IMR-90 (cell line): Measurements from ENCODE around the gene ARMH3. TPM values are rescaled to one million over a fixed set of nuclear protein-coding genes. Genes with fewer than 3 reads are reported as not detected.

Experiments
- ATAC-seq: fragments of 200-7000 bp; cut with Tn5 transposase; 2 replicates; pipeline ENCODE4 v1.9.1; 2020; ENCODE audit warnings: low read depth, mild to moderate bottlenecking, moderate library complexity
- BruUV-seq: library from RNA; stranded (reverse); fragments of 400-500 nt; replicated peaks from 2 replicates; lab custom pipeline; 2021; lab: Mats Ljungman, UMichigan
- CTCF ChIA-PET: fragments of 300-600 bp; formaldehyde crosslinking; extraction: SDS; loops from one replicate; lab custom pipeline; 2021; ENCODE audit warnings: antibody characterized with exemption; lab: Yijun Ruan, JAX
- POLR2A ChIA-PET: fragments of 300-600 bp; sonication (Branson Sonifier 250); formaldehyde crosslinking; loops from one replicate; lab custom pipeline; 2022; ENCODE audit warnings: antibody characterized with exemption; ENCODE audit not compliant: unreplicated experiment; lab: Charles Lee
- DNase-seq: peaks from one replicate; pipeline ENCODE4 v3.0.0; 2013
- H2AFZ ChIP-seq: replicated peaks from 2 replicates; pipeline ENCODE3; 2013; ENCODE audit warnings: low read length, mild to moderate bottlenecking; ENCODE audit not compliant: poor library complexity
- H2AK5ac ChIP-seq: 2 replicates; pipeline ENCODE4 v1.6.1; 2013; ENCODE audit warnings: low read depth, low read length, inconsistent platforms
- H2AK9ac ChIP-seq: replicated peaks from 2 replicates; pipeline ENCODE3; 2013; ENCODE audit warnings: mild to moderate bottlenecking, low read depth, low read length, moderate library complexity; ENCODE audit not compliant: poor library complexity
- H2BK120ac ChIP-seq: 2 replicates; pipeline ENCODE4 v1.6.1; 2013; ENCODE audit warnings: low read depth, low read length, inconsistent platforms
- H2BK15ac ChIP-seq: 3 replicates; pipeline ENCODE4 v1.6.1; 2013; ENCODE audit warnings: low read depth, low read length, inconsistent platforms
- H2BK20ac ChIP-seq: 2 replicates; pipeline ENCODE4 v1.6.1; 2013; ENCODE audit warnings: low read depth, mild to moderate bottlenecking, inconsistent platforms, low read length, moderate library complexity
- H2BK5ac ChIP-seq: 2 replicates; pipeline ENCODE4 v1.6.1; 2013; ENCODE audit warnings: mild to moderate bottlenecking, low read depth, low read length, inconsistent platforms; ENCODE audit not compliant: poor library complexity, severe bottlenecking
- H3K14ac ChIP-seq: replicated peaks from 2 replicates; pipeline ENCODE4 v1.6.1; 2013; ENCODE audit warnings: low read depth, low read length, inconsistent platforms
- H3K18ac ChIP-seq: 2 replicates; pipeline ENCODE4 v1.6.1; 2013; ENCODE audit warnings: low read depth, low read length, control low read depth
- H3K23ac ChIP-seq: 2 replicates; pipeline ENCODE4 v1.6.1; 2013; ENCODE audit warnings: low read depth, low read length, inconsistent platforms
- H3K27ac ChIP-seq: 2 replicates; pipeline ENCODE4 v1.5.1; 2013; ENCODE audit warnings: mild to moderate bottlenecking, control low read depth, low read length; ENCODE audit not compliant: insufficient read depth
- H3K27me3 ChIP-seq: 2 replicates; pipeline ENCODE4 v1.6.1; 2013; ENCODE audit warnings: low read length; ENCODE audit not compliant: control insufficient read depth, insufficient read depth
- H3K36me3 ChIP-seq: 2 replicates; pipeline ENCODE4 v1.6.1; 2013; ENCODE audit warnings: low read length, mixed read lengths; ENCODE audit not compliant: control insufficient read depth, insufficient read depth
- H3K4ac ChIP-seq: 2 replicates; pipeline ENCODE4 v1.6.1; 2013; ENCODE audit warnings: low read depth, low read length, inconsistent platforms
- H3K4me1 ChIP-seq: 2 replicates; pipeline ENCODE4 v1.6.1; 2013; ENCODE audit warnings: low read length, mixed read lengths; ENCODE audit not compliant: control insufficient read depth, insufficient read depth
- H3K4me2 ChIP-seq: 2 replicates; pipeline ENCODE4 v1.6.1; 2013; ENCODE audit warnings: low read depth, mild to moderate bottlenecking, control low read depth, low read length, moderate library complexity
- H3K4me3 ChIP-seq: 2 replicates; pipeline ENCODE4 v1.5.1; 2013; ENCODE audit warnings: low read depth, mild to moderate bottlenecking, control low read depth, low read length, moderate library complexity; ENCODE audit not compliant: insufficient read depth
- H3K56ac ChIP-seq: 2 replicates; pipeline ENCODE4 v1.6.1; 2013; ENCODE audit warnings: low read length, inconsistent platforms; ENCODE audit not compliant: insufficient read depth; ENCODE audit errors: extremely low read depth
- H3K79me1 ChIP-seq, 2 experiments: 2 replicates each; pipeline ENCODE4 v1.6.1; 2013; ENCODE audit warnings: low read length in 2 of 2, inconsistent platforms in 1 of 2, low read depth in 1 of 2
- H3K9ac ChIP-seq: 2 replicates; pipeline ENCODE4 v1.6.1; 2013; ENCODE audit warnings: low read depth, low read length, control low read depth
- H3K9me1 ChIP-seq: 2 replicates; pipeline ENCODE4 v1.6.1; 2013; ENCODE audit warnings: low read length, inconsistent platforms; ENCODE audit not compliant: insufficient read depth
- H3K9me3 ChIP-seq: 2 replicates; pipeline ENCODE4 v1.6.1; 2013; ENCODE audit warnings: low read length; ENCODE audit not compliant: control insufficient read depth, insufficient read depth
- H4K20me1 ChIP-seq: 2 replicates; pipeline ENCODE4 v1.6.1; 2013; ENCODE audit warnings: low read length, inconsistent platforms; ENCODE audit not compliant: insufficient read depth
- H4K5ac ChIP-seq: 2 replicates; pipeline ENCODE4 v1.6.1; 2013; ENCODE audit warnings: mild to moderate bottlenecking, low read depth, low read length, control low read depth
- H4K8ac ChIP-seq, 2 experiments: 2 replicates each; pipeline ENCODE4 v1.6.1; 2013; ENCODE audit warnings: low read depth in 2 of 2, low read length in 2 of 2, control low read depth in 1 of 2, inconsistent platforms in 1 of 2
- H4K91ac ChIP-seq: 2 replicates; pipeline ENCODE4 v1.6.1; 2013; ENCODE audit warnings: low read depth, low read length, inconsistent platforms; ENCODE audit not compliant: insufficient read depth
- BHLHE40 ChIP-seq: fragments of 150-350 bp; IDR thresholded peaks from 2 replicates; pipeline ENCODE4 v1.6.1; 2016; ENCODE audit warnings: mild to moderate bottlenecking, low read depth, low read length
- CEBPB ChIP-seq: IDR thresholded peaks from 2 replicates; pipeline ENCODE4 v1.6.1; 2012; ENCODE audit warnings: low read depth, low read length, improper control_type of control experiment
- CHD1 ChIP-seq: IDR thresholded peaks from 2 replicates; pipeline ENCODE4 v1.6.1; 2012; ENCODE audit warnings: low read depth, low read length, improper control_type of control experiment
- FOS ChIP-seq: fragments of 150-350 bp; IDR thresholded peaks from 2 replicates; pipeline ENCODE4 v1.6.1; 2016; ENCODE audit warnings: low read depth, low read length
- MAFK ChIP-seq: IDR thresholded peaks from 2 replicates; pipeline ENCODE4 v1.6.1; 2012; ENCODE audit warnings: low read depth, low read length, improper control_type of control experiment
- MXI1 ChIP-seq: IDR thresholded peaks from 2 replicates; pipeline ENCODE4 v1.6.1; 2012; ENCODE audit warnings: low read depth, mild to moderate bottlenecking, low read length, moderate library complexity, borderline replicate concordance
- NFE2L2 ChIP-seq: fragments of 150-350 bp; IDR thresholded peaks from 2 replicates; pipeline ENCODE4 v1.6.1; 2016; ENCODE audit warnings: low read depth, mild to moderate bottlenecking, low read length
- POLR2A ChIP-seq: IDR thresholded peaks from 2 replicates; pipeline ENCODE4 v1.6.1; 2012; ENCODE audit warnings: mild to moderate bottlenecking, low read depth, low read length
- RAD21 ChIP-seq: IDR thresholded peaks from 2 replicates; pipeline ENCODE4 v1.6.1; 2012; ENCODE audit warnings: low read length, improper control_type of control experiment
- RCOR1 ChIP-seq: IDR thresholded peaks from 2 replicates; pipeline ENCODE4 v1.6.1; 2012; ENCODE audit warnings: mild to moderate bottlenecking, low read length, improper control_type of control experiment; ENCODE audit not compliant: insufficient replicate concordance
- RFX5 ChIP-seq: IDR thresholded peaks from 2 replicates; pipeline ENCODE4 v1.8.0; 2012; ENCODE audit warnings: low read depth, mild to moderate bottlenecking, low read length, moderate library complexity
- SMC3 ChIP-seq: fragments of 150-350 bp; IDR thresholded peaks from 2 replicates; pipeline ENCODE4 v1.6.1; 2016; ENCODE audit warnings: low read depth, mild to moderate bottlenecking, antibody characterized with exemption, low read length, moderate library complexity
- WGBS, 2 experiments: methylation state at CpG; one replicate each; pipeline versions ENCODE4 v1.1.5 to v1.1.7; 2013; ENCODE audit warnings: missing lambda C conversion rate in 2 of 2; ENCODE audit not compliant: insufficient read length in 1 of 2; ENCODE audit errors: extremely low coverage in 2 of 2; 5-methylcytosine and 5-hydroxymethylcytosine counted together
- dilution Hi-C: fragments of 300-500 bp; cut with HindIII; formaldehyde crosslinking; loops from one replicate; pipeline ENCODE4 v1.14.3; 2018; ENCODE audit warnings: low sequenced_read_pairs; ENCODE audit not compliant: unreplicated experiment
- in situ Hi-C: fragments of 300-500 bp; cut with MboI; formaldehyde crosslinking; loops from 3 replicates; pipeline ENCODE4 v1.14.3; 2019; ENCODE audit warnings: low sequenced_read_pairs, inconsistent platforms, mixed read lengths
- intact Hi-C: fragments of 100-400 bp; cut with micrococcal nuclease; formaldehyde crosslinking; loops from 2 replicates; pipeline ENCODE4 v1.10.0; 2022
- polyA plus RNA-seq, 3 experiments: library from polyadenylated mRNA; depleted of rRNA; stranded (reverse); fragments of >200 nt; gene quantifications; 2 replicates each; pipeline ENCODE4 v1.2.3, GENCODE V29; 2012; ENCODE audit warnings: low replicate concordance in 1 of 3
- total RNA-seq: library from RNA; depleted of rRNA; stranded (reverse); fragments of >200 nt; gene quantifications from 2 replicates; pipeline ENCODE4 v1.2.3, GENCODE V29; 2012
- TF ChIP-seq, protein P1 (sequence below): conservative IDR thresholded peaks from 2 replicates; pipeline ENCODE4 v1.5.1; 2012; ENCODE audit warnings: mild to moderate bottlenecking, low read depth, low read length, improper control_type of control experiment
- TF ChIP-seq, protein P2 (sequence below): fragments of 150-350 bp; IDR thresholded peaks from 2 replicates; pipeline ENCODE4 v1.6.1; 2016; ENCODE audit warnings: low read depth, mild to moderate bottlenecking, low read length, moderate library complexity, borderline replicate concordance
- TF ChIP-seq, protein P3 (sequence below): fragments of 150-350 bp; IDR thresholded peaks from 2 replicates; pipeline ENCODE4 v1.6.1; 2017; ENCODE audit warnings: mild to moderate bottlenecking, antibody characterized with exemption, low read length, low read depth

The ARMH3 gene
- total and polyA plus RNA-seq, 2 of the 4 experiments (the other 2 are of a cell fraction), result 12.1 to 13.1 TPM

DNA sequence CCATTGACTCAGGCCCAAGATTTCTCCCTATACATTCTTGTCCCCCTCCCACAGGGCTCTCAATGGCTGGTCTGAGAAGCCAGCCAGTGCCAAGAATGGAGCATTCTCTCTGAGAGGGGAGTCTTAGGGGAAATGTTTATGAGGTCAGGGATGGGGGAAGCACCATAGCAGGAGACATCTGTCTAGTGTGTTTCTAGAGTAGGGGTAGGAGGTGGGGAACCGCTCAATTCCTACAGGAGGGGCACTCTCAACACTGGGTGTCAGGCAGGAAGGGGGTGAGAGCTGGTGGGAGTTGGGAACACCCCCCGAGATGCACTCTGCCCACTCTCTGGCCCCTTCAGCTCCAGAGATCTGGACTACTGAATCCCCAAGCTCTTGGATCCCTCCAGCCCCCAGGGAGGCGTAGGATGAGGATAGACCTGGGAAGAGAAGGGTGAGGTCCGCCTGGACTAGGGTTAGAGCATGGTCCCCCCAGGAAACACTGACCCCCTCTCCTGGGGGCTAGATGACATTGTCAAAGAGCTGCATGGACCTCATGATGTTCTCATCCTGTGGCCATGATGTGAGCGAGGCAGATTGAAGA is 229.0 kb downstream of the ARMH3 start:
- no peak overlapping the region for H3K56ac ChIP-seq
- peaks cover 26% of the 10 kb centered on the region for H3K9me1 ChIP-seq
- WGBS, 2 experiments, result no CpG with 5 or more reads among the region's 5 CpGs
- no peaks in the 10 kb centered on the region; the same call in 1 of the 2 replicates for H3K36me3 ChIP-seq
- peaks cover 6% of the 10 kb centered on the region for H3K4me1 ChIP-seq
- ATAC-seq (no peak), DNase-seq (no peak)
- H2AK5ac ChIP-seq, result no peak overlapping the region
- H3K4me3 ChIP-seq, result no peak overlapping the region
- H2BK5ac ChIP-seq, result no peak overlapping the region
- no peak overlapping the region for H3K14ac ChIP-seq
- ChIA-PET CTCF (no interaction called here), POLR2A (no interaction called here)
- H4K5ac ChIP-seq, result no peak overlapping the region
- H4K8ac ChIP-seq, result no peak overlapping the region
- in situ Hi-C loops, result no loop called here
- no peak for TF ChIP-seq RCOR1
- TF ChIP-seq CEBPB, result no peak
- TF ChIP-seq FOS, result no peak
- no peak for TF ChIP-seq BHLHE40
- TF ChIP-seq MXI1, result no peak
- no peak for TF ChIP-seq MAFK
- TF ChIP-seq POLR2A, result no peak
- no peak for TF ChIP-seq NFE2L2
- TF ChIP-seq SMC3, result no peak
- TF ChIP-seq, protein P1, sequence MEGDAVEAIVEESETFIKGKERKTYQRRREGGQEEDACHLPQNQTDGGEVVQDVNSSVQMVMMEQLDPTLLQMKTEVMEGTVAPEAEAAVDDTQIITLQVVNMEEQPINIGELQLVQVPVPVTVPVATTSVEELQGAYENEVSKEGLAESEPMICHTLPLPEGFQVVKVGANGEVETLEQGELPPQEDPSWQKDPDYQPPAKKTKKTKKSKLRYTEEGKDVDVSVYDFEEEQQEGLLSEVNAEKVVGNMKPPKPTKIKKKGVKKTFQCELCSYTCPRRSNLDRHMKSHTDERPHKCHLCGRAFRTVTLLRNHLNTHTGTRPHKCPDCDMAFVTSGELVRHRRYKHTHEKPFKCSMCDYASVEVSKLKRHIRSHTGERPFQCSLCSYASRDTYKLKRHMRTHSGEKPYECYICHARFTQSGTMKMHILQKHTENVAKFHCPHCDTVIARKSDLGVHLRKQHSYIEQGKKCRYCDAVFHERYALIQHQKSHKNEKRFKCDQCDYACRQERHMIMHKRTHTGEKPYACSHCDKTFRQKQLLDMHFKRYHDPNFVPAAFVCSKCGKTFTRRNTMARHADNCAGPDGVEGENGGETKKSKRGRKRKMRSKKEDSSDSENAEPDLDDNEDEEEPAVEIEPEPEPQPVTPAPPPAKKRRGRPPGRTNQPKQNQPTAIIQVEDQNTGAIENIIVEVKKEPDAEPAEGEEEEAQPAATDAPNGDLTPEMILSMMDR, result no peak
- TF ChIP-seq, protein P2, sequence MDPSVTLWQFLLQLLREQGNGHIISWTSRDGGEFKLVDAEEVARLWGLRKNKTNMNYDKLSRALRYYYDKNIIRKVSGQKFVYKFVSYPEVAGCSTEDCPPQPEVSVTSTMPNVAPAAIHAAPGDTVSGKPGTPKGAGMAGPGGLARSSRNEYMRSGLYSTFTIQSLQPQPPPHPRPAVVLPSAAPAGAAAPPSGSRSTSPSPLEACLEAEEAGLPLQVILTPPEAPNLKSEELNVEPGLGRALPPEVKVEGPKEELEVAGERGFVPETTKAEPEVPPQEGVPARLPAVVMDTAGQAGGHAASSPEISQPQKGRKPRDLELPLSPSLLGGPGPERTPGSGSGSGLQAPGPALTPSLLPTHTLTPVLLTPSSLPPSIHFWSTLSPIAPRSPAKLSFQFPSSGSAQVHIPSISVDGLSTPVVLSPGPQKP, result no peak
- TF ChIP-seq CHD1, result no peak
- TF ChIP-seq, protein P3, sequence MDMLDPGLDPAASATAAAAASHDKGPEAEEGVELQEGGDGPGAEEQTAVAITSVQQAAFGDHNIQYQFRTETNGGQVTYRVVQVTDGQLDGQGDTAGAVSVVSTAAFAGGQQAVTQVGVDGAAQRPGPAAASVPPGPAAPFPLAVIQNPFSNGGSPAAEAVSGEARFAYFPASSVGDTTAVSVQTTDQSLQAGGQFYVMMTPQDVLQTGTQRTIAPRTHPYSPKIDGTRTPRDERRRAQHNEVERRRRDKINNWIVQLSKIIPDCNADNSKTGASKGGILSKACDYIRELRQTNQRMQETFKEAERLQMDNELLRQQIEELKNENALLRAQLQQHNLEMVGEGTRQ, result no peak
- no peak for TF ChIP-seq RAD21
- no peak for TF ChIP-seq RFX5
- H4K20me1 ChIP-seq, result peaks cover 8% of the 10 kb centered on the region
- no peak overlapping the region for H3K23ac ChIP-seq
- H3K9me3 ChIP-seq, result no peaks in the 10 kb centered on the region
- no peak overlapping the region for H2BK120ac ChIP-seq
- H3K27me3 ChIP-seq, result no peaks in the 10 kb centered on the region
- H3K18ac ChIP-seq, result no peak overlapping the region
- no peak overlapping the region for H2AFZ ChIP-seq
- no peak overlapping the region for H2AK9ac ChIP-seq
- no peak overlapping the region for H4K91ac ChIP-seq
- BruUV-seq, result no TSS peak
- no peak overlapping the region for H3K4me2 ChIP-seq
- H3K4ac ChIP-seq, result no peak overlapping the region
- H3K27ac ChIP-seq, result no peak overlapping the region
- no peak overlapping the region for H2BK15ac ChIP-seq
- H3K9ac ChIP-seq, result no peak overlapping the region
- H2BK20ac ChIP-seq, result no peak overlapping the region
- dilution Hi-C loops, result no loop called here
- peaks cover 0 to 25% of the 10 kb centered on the region in 2 experiments; a peak in 2 of 4 replicates for H3K79me1 ChIP-seq
- intact Hi-C loops, result no loop called here
